HG03135 (cell line): ENCODE data around the gene CABLES1.
"Not testable (repeated sequence)": the region's sequence is repeated elsewhere in the genome, so short reads cannot be mapped to it uniquely, and the experiment has no call there.

Source experiments
- ATAC-seq: cut with Tn5 transposase; IDR thresholded peaks from one replicate; pipeline ENCODE4 v1.9.1; 2021; ENCODE audit warnings: mild to moderate bottlenecking, moderate library complexity; ENCODE audit not compliant: unreplicated experiment

Gene CABLES1

GRCh38 chr18:23281626-23282436 is 146.5 kb downstream of the CABLES1 start:
- ATAC-seq: no peak

DNA sequence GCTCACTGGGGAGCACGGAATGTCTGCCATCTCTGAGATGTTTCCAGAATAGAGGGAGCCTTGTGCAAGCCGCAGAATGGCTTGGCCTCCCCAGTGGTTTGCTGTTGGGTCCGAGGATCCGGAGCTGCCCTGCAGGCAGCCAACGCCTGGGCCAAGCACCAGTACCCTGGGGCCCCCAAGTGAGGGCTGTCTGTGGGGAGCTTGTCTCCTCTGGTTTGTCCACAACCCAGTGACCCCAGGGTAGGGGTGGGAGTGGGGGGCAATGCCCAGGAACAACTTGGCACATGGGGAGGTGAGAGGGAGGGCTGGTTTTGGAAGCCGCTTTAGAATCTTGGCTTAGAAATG is 147.1 kb downstream of the CABLES1 start:
- no peak for ATAC-seq

DNA sequence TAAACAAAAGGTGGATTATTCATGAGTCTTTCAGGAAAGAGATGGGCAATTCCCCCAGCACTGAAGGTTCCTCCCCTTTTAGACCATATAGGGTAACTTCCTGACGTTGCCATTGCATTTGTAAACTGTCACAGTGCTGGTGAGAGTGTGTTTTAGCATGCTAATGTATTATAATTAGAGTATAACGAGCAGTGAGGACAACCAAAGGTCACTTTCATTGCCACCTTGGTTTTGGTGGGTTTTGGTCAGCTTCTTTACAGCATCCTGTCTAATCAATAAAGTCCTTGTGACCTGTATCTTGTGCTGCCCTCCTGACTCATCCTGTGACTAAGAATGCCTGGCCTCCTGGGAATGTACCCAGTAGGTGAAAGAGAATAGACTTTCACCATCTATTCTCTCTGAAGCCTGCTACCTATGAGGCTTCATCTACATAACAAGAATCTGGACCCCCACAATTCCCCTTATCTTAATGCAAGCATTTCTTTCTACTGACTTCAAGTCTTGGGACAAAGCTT is 148.7 kb downstream of the CABLES1 start:
- ATAC-seq: peak; percentile 71

GRCh38 chr18:23284629-23285028 is 149.3 kb downstream of the CABLES1 start:
- ATAC-seq: no peak

DNA sequence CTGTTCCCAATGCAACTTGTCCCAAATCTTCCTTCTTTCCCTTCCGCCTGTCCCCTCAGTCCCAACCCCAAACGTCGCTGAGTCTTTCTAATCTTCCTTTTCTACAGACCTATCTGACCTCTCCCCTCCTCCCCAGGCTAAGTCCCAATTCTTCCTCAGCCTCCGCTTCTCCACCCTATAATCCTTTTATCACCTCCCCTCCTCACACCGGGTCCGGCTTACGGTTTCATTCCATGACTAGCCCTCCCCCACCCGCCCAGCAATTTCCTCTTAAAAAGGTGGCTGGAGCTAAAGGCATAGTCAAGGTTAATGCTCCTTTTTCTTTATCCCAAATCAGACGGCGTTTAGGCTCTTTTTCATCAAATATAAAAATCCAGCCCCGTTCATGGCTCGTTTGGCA is 150.3 kb downstream of the CABLES1 start:
- ATAC-seq: not testable (repeated sequence)

GRCh38 chr18:23291456-23292205 is 156.3 kb downstream of the CABLES1 start:
- no peak for ATAC-seq

- ATAC-seq: no peak
Measured at GRCh38 chr18:23300231-23300805, 165.0 kb downstream of the CABLES1 start.

GRCh38 chr18:23301972-23302371 is 166.7 kb downstream of the CABLES1 start:
- ATAC-seq: no peak

GRCh38 chr18:23302511-23302850 is 167.2 kb downstream of the CABLES1 start:
- no peak for ATAC-seq

GRCh38 chr18:23302851-23303527 is 167.7 kb downstream of the CABLES1 start:
- ATAC-seq: no peak

GRCh38 chr18:23306822-23307221 is 171.5 kb downstream of the CABLES1 start:
- ATAC-seq: peak; percentile 79

- ATAC-seq: peak; percentile 61
Measured at GRCh38 chr18:23307567-23308295, 172.4 kb downstream of the CABLES1 start.
